ENCODE results near the gene NRDE2.
A peak's percentile ranks its signal among the peaks of the same experiment; 100 is the strongest.

NRDE2 gene

DNA sequence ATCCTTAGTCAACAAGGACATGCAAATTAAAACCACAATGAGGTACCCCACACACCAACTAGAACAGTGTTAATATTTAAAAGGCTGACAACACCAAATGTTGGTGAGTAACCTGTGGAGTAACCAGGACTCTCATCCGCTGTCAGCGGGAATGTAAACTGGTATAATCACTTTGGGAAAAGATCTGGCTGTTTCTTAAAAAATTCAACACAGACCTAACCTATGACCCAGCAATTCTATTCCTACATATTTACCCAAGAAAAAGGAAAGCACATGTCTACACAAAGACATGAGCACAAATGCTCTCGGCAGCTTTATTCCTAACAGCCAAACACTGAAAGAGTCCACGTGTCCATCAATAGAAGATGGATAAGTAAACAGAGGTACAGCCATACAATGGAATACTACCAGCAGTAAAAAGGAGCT lies 26.6 kb downstream of the NRDE2 start:
- Histone ChIP-seq H2BK5ac (ENCODE audit: low read length) (no peak overlapping the region), H3K79me1 (ENCODE audit: low read length) (no peaks in the 10 kb centered on the region), H3K27me3 (ENCODE audit: insufficient read depth, low read length, poor library complexity) (no peaks in the 10 kb centered on the region), H2AK5ac (ENCODE audit: low read length) (no peak overlapping the region), H4K5ac (ENCODE audit: low read length) (no peak overlapping the region), H3K23ac (ENCODE audit: low read length) (no peak overlapping the region), H3K4me1 (ENCODE audit: control insufficient read depth, low read depth, low read length) (peaks cover 11% of the 10 kb centered on the region), H2BK15ac (replicated peaks; ENCODE audit: low read depth) (no peak overlapping the region), H3K27ac (ENCODE audit: low read depth, low read length) (no peak overlapping the region), H3K79me2 (ENCODE audit: control insufficient read depth, insufficient read depth, low read length) (no peaks in the 10 kb centered on the region), H3K56ac (ENCODE audit: low read length) (no peak overlapping the region), H2BK120ac (ENCODE audit: low read depth, low read length) (no peak overlapping the region), H3K9ac (ENCODE audit: low read length) (no peak overlapping the region), H3K4ac (ENCODE audit: low read depth, low read length) (no peak overlapping the region), H3K18ac (ENCODE audit: low read length) (no peak overlapping the region), H3K4me3 (ENCODE audit: low read length) (no peak overlapping the region), H4K8ac (ENCODE audit: low read depth, low read length) (no peak overlapping the region), H3K4me2 (ENCODE audit: low read length) (no peak overlapping the region), H3K36me3 (ENCODE audit: control insufficient read depth, insufficient read depth, low read length) (no peaks in the 10 kb centered on the region)
- DNase-seq: no peak
- WGBS (ENCODE audit: extremely low coverage, insufficient coverage, low lambda C conversion rate): no CpG with 5 or more reads among the region's 4 CpGs

DNA sequence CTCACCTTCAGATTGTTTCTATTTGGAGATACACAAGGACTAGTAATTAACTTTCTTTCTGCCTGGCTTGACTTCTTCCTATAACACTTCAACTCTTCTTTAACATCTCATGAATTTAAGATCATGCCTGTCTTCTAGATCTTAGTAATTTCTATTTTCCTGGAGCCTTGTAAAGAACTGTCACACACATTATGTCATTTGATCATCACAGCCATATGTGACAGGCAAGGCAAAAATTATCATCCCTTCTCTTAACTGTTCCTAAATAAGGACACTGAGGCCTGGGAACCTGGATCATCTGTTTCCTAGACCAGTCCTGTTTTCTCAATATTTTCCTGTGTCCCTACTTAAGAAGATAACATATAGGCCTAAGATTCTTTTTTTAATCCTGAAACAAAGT lies 27.2 kb downstream of the NRDE2 start:
- Histone ChIP-seq H3K27me3 (ENCODE audit: insufficient read depth, low read length, poor library complexity) (no peaks in the 10 kb centered on the region), H2BK120ac (ENCODE audit: low read depth, low read length) (no peak overlapping the region), H3K23ac (ENCODE audit: low read length) (no peak overlapping the region), H4K5ac (ENCODE audit: low read length) (no peak overlapping the region), H3K36me3 (ENCODE audit: control insufficient read depth, insufficient read depth, low read length) (no peaks in the 10 kb centered on the region), H3K4me3 (ENCODE audit: low read length) (no peak overlapping the region), H3K9ac (ENCODE audit: low read length) (no peak overlapping the region), H2BK5ac (ENCODE audit: low read length) (no peak overlapping the region), H2BK15ac (replicated peaks; ENCODE audit: low read depth) (no peak overlapping the region), H3K4ac (ENCODE audit: low read depth, low read length) (no peak overlapping the region), H2AK5ac (ENCODE audit: low read length) (no peak overlapping the region), H3K27ac (ENCODE audit: low read depth, low read length) (no peak overlapping the region), H3K4me2 (ENCODE audit: low read length) (no peak overlapping the region), H3K18ac (ENCODE audit: low read length) (no peak overlapping the region), H4K8ac (ENCODE audit: low read depth, low read length) (no peak overlapping the region), H3K79me2 (ENCODE audit: control insufficient read depth, insufficient read depth, low read length) (no peaks in the 10 kb centered on the region), H3K4me1 (ENCODE audit: control insufficient read depth, low read depth, low read length) (peaks cover 11% of the 10 kb centered on the region), H3K79me1 (ENCODE audit: low read length) (no peaks in the 10 kb centered on the region), H3K56ac (ENCODE audit: low read length) (no peak overlapping the region)
- DNase-seq: no peak

DNA sequence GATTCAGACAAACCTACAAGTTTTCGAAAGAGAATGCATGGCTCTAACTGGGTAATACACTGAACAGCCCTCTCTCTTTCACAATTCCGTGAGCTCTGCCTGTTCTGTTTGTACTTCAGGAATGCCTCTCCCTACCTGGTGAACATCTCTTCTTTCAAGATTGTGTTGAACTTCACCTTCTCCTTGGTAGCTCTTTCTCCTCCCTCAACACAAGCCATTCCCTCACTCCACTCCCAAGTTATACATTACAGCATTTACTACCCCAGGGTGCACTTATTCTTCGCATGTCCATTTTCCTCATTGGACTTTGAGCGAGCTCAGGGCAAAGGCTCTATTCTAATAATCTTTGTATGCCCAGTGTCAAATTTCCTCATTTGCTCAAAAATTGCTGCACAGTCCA lies 28.3 kb downstream of the NRDE2 start:
- DNase-seq: no peak
- Histone ChIP-seq H2AK5ac (ENCODE audit: low read length) (no peak overlapping the region), H3K23ac (ENCODE audit: low read length) (no peak overlapping the region), H3K4me1 (ENCODE audit: control insufficient read depth, low read depth, low read length) (peaks cover 11% of the 10 kb centered on the region), H4K5ac (ENCODE audit: low read length) (no peak overlapping the region), H3K79me1 (ENCODE audit: low read length) (no peaks in the 10 kb centered on the region), H3K4ac (ENCODE audit: low read depth, low read length) (no peak overlapping the region), H2BK15ac (replicated peaks; ENCODE audit: low read depth) (no peak overlapping the region), H2BK5ac (ENCODE audit: low read length) (no peak overlapping the region), H3K27ac (ENCODE audit: low read depth, low read length) (no peak overlapping the region), H3K4me3 (ENCODE audit: low read length) (no peak overlapping the region), H3K9ac (ENCODE audit: low read length) (no peak overlapping the region), H3K18ac (ENCODE audit: low read length) (no peak overlapping the region), H3K36me3 (ENCODE audit: control insufficient read depth, insufficient read depth, low read length) (no peaks in the 10 kb centered on the region), H3K56ac (ENCODE audit: low read length) (no peak overlapping the region), H4K8ac (ENCODE audit: low read depth, low read length) (no peak overlapping the region), H3K27me3 (ENCODE audit: insufficient read depth, low read length, poor library complexity) (no peaks in the 10 kb centered on the region), H3K79me2 (ENCODE audit: control insufficient read depth, insufficient read depth, low read length) (no peaks in the 10 kb centered on the region), H3K4me2 (ENCODE audit: low read length) (no peak overlapping the region), H2BK120ac (ENCODE audit: low read depth, low read length) (no peak overlapping the region)
- no CpG with 5 or more reads among the region's 4 CpGs for WGBS (ENCODE audit: extremely low coverage, insufficient coverage, low lambda C conversion rate)

DNA sequence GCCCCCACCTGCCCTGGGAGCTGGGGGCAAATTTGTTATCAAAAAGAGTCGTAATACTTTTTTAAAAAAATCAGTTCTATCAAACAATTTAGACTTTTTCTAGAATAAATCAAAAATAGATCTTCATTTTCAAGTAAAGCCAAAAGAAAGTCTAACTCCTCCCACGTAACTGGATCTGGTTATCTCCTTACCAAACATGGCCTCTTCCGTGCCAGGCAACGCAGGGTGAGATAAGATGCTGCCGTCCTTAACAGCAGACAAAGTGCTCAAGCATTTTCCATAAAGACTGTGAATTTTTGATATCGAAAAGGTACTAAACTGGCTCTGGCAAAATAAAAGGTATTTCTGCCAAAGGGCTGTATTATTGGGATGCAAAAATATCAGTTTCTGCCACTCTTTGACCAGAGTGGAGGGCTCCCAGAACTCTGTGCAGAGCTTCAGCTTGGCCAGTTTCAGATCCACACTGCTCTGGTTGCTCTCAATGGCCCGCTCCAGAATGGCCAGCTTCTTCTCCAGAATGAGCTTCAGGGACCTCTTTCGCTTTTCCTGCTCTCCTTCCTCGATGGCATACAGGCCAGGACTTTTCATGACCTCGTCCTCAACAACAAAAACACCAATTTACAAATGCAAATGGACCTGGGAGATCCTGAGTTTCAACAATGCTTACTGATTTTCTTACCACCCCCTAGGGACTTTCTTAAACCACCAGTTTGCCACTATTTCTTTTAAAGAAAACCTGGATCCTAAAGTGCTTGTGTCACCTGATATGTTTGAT lies 29.0 kb downstream of the NRDE2 start:
- H3K36me3 ChIP-seq (ENCODE audit: control insufficient read depth, insufficient read depth, low read length): no peaks in the 10 kb centered on the region
- DNase-seq: peak; percentile 49

DNA sequence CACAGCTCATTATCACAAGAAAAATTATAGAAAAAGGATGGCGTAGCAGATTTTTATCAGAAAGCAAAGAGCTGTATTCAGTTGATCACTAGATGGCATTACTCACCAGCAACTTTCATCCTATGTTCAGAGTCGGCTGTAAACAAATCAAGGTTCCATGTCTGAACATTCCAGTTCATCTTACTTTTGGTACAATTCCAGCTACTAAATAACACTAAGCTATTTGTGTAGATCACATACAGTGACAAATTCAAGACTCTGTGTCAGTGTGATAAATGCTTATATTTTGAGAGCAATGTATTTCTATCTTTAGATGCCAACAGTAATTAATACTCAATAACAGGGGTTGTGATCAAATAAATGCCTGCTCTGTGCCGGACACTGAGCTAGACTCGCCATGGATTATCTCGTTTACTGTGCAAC lies 30.1 kb downstream of the NRDE2 start:
- Histone ChIP-seq H3K18ac (ENCODE audit: low read length) (no peak overlapping the region), H2BK15ac (replicated peaks; ENCODE audit: low read depth) (no peak overlapping the region), H3K79me2 (ENCODE audit: control insufficient read depth, insufficient read depth, low read length) (no peaks in the 10 kb centered on the region), H3K4me1 (ENCODE audit: control insufficient read depth, low read depth, low read length) (peaks cover 11% of the 10 kb centered on the region), H2AK5ac (ENCODE audit: low read length) (no peak overlapping the region), H3K4me3 (ENCODE audit: low read length) (no peak overlapping the region), H3K4me2 (ENCODE audit: low read length) (no peak overlapping the region), H3K9ac (ENCODE audit: low read length) (no peak overlapping the region), H3K56ac (ENCODE audit: low read length) (no peak overlapping the region), H3K79me1 (ENCODE audit: low read length) (no peaks in the 10 kb centered on the region), H3K4ac (ENCODE audit: low read depth, low read length) (no peak overlapping the region), H4K8ac (ENCODE audit: low read depth, low read length) (no peak overlapping the region), H2BK120ac (ENCODE audit: low read depth, low read length) (no peak overlapping the region), H4K5ac (ENCODE audit: low read length) (no peak overlapping the region), H3K27ac (ENCODE audit: low read depth, low read length) (no peak overlapping the region), H3K27me3 (ENCODE audit: insufficient read depth, low read length, poor library complexity) (no peaks in the 10 kb centered on the region), H3K36me3 (ENCODE audit: control insufficient read depth, insufficient read depth, low read length) (no peaks in the 10 kb centered on the region), H3K23ac (ENCODE audit: low read length) (no peak overlapping the region), H2BK5ac (ENCODE audit: low read length) (no peak overlapping the region)
- no CpG with 5 or more reads among the region's 5 CpGs for WGBS (ENCODE audit: extremely low coverage, insufficient coverage, low lambda C conversion rate)
- DNase-seq: peak; percentile 37

More for the DNA sequence above, 29.0 kb downstream of the NRDE2 start:
- Histone ChIP-seq H2BK120ac (ENCODE audit: low read depth, low read length) (no peak overlapping the region), H3K4me1 (ENCODE audit: control insufficient read depth, low read depth, low read length) (peaks cover 11% of the 10 kb centered on the region), H3K4me2 (ENCODE audit: low read length) (no peak overlapping the region), H4K8ac (ENCODE audit: low read depth, low read length) (no peak overlapping the region), H3K4ac (ENCODE audit: low read depth, low read length) (no peak overlapping the region), H3K27ac (ENCODE audit: low read depth, low read length) (peak overlapping the region; percentile 57), H3K23ac (ENCODE audit: low read length) (no peak overlapping the region), H3K79me2 (ENCODE audit: control insufficient read depth, insufficient read depth, low read length) (no peaks in the 10 kb centered on the region), H3K27me3 (ENCODE audit: insufficient read depth, low read length, poor library complexity) (no peaks in the 10 kb centered on the region), H3K18ac (ENCODE audit: low read length) (no peak overlapping the region), H2BK5ac (ENCODE audit: low read length) (no peak overlapping the region), H3K9ac (ENCODE audit: low read length) (no peak overlapping the region), H2BK15ac (replicated peaks; ENCODE audit: low read depth) (no peak overlapping the region), H3K56ac (ENCODE audit: low read length) (peak overlapping the region; percentile 30), H3K79me1 (ENCODE audit: low read length) (no peaks in the 10 kb centered on the region), H2AK5ac (ENCODE audit: low read length) (no peak overlapping the region), H4K5ac (ENCODE audit: low read length) (no peak overlapping the region), H3K4me3 (ENCODE audit: low read length) (no peak overlapping the region)
- WGBS (ENCODE audit: extremely low coverage, insufficient coverage, low lambda C conversion rate): no CpG with 5 or more reads among the region's 10 CpGs

DNA sequence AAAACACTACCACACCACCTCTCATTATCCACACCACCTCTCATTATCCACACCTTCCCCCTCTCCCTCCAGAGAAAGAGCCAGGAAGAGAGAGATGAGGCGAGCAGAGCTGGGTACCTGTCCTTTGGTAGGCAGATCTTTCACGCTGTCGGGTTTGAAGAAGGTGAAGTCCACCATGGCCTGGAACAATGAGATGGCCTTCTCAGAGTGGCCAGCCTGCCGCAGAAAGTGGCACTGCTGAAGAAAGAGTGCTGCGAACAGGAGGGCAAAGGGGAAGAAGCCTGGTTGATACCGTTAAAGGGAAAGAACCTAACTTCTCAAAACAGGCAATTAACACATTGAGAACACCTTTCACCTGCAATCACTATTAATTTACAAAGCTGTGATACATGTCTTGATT lies 30.6 kb downstream of the NRDE2 start:
- no peak overlapping the region for H3K27ac ChIP-seq (ENCODE audit: low read depth, low read length)
- no peaks in the 10 kb centered on the region for H3K27me3 ChIP-seq (ENCODE audit: insufficient read depth, low read length, poor library complexity)
- no peak overlapping the region for H2AK5ac ChIP-seq (ENCODE audit: low read length)
- H3K56ac ChIP-seq (ENCODE audit: low read length): no peak overlapping the region
- H3K36me3 ChIP-seq (ENCODE audit: control insufficient read depth, insufficient read depth, low read length): no peaks in the 10 kb centered on the region
- no peak overlapping the region for H2BK5ac ChIP-seq (ENCODE audit: low read length)
- no peak for DNase-seq
- no peak overlapping the region for H3K4ac ChIP-seq (ENCODE audit: low read depth, low read length)
- H3K79me2 ChIP-seq (ENCODE audit: control insufficient read depth, insufficient read depth, low read length): no peaks in the 10 kb centered on the region
- H3K9ac ChIP-seq (ENCODE audit: low read length): no peak overlapping the region
- no peak overlapping the region for H4K8ac ChIP-seq (ENCODE audit: low read depth, low read length)
- no peak overlapping the region for H2BK15ac ChIP-seq (replicated peaks; ENCODE audit: low read depth)
- no peak overlapping the region for H4K5ac ChIP-seq (ENCODE audit: low read length)
- H3K23ac ChIP-seq (ENCODE audit: low read length): no peak overlapping the region
- H3K79me1 ChIP-seq (ENCODE audit: low read length): no peaks in the 10 kb centered on the region
- no peak overlapping the region for H3K4me3 ChIP-seq (ENCODE audit: low read length)
- peaks cover 11% of the 10 kb centered on the region for H3K4me1 ChIP-seq (ENCODE audit: control insufficient read depth, low read depth, low read length)
- no CpG with 5 or more reads among the region's 6 CpGs for WGBS (ENCODE audit: extremely low coverage, insufficient coverage, low lambda C conversion rate)
- H3K4me2 ChIP-seq (ENCODE audit: low read length): no peak overlapping the region
- no peak overlapping the region for H2BK120ac ChIP-seq (ENCODE audit: low read depth, low read length)
- no peak overlapping the region for H3K18ac ChIP-seq (ENCODE audit: low read length)

All from mesendoderm (in vitro differentiated cells).